GM19372 (cell line): ENCODE results near the gene KCNC4.

Experiments
- ATAC-seq: cut with Tn5 transposase; IDR thresholded peaks from one replicate; pipeline ENCODE4 v1.9.1; 2021; ENCODE audit warnings: mild to moderate bottlenecking, low read depth, moderate library complexity; ENCODE audit not compliant: unreplicated experiment

The KCNC4 gene

DNA sequence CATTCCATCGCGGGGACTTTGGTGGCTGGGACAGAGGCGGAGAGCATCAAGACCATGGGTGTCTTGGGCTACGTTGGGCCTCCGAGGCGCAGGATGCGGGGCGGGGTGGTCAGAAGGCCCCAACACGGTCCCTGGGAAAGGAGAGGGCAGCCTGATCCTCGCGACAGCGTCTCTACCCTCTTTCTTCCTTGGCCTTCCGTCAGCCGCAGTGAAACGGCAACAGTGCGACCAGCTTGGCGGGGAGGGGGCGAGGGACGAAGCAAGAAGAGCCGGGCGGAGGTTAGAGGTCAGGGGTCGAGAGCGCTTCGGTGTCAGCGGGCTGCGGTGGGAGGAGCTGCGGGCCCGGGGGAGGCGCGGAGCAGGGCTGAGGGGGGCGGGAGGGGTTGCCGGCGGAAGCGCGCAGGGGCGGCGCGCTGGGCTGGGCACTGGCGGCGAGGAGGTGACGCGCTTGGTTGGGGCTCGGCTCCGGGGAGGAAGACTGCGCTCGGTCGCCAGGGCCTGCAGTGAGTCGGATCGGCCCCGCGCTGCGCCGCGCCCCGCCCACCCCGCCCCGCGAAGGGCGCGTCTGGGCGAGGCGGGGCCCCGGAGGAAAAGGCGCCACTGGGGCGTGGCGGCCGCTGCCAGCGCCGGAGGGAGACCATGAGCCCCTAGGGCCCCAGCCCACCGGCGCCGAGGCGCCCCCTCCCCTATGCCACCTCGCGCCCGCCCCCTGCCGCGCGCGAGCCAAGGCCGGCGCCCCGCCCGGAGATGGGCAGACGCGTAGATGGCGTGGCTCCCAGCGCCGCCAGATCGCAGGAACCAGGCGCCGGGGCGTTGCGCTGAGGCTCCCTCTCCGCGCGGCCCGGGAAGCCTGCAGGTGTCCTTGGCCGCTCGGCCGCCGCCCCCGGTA is at the start of gene KCNC4:
Gene KCNC4 (plus strand): TSS at position 600 of the 889 bp plus-strand sequence. CDS start 1,186 bp downstream, outside the sequence.
- ATAC-seq: peak; percentile 84

GRCh38 chr1:110160538-110161100 is 49.5 kb upstream of the KCNC4 start:
- no peak for ATAC-seq

DNA sequence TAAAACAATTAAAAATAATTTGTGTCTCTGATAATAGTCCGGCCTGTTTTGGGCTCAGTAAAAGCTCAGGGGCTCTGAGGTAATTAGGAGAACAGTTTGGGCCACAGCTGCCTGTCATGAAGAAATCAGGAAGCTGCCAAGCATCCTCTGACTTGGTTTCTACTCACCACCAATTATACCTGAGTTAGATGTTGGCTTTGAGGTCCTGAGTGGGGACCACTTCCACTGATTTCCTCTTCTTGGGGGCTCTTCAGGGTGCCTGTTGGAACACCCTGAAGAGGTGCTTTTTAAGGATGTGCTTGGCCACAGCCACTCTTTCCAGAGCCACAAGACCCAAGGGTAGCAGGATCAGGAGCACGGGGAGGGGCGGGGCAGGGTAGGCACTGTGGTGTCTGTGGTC is 48.9 kb upstream of the KCNC4 start:
- ATAC-seq: no peak

DNA sequence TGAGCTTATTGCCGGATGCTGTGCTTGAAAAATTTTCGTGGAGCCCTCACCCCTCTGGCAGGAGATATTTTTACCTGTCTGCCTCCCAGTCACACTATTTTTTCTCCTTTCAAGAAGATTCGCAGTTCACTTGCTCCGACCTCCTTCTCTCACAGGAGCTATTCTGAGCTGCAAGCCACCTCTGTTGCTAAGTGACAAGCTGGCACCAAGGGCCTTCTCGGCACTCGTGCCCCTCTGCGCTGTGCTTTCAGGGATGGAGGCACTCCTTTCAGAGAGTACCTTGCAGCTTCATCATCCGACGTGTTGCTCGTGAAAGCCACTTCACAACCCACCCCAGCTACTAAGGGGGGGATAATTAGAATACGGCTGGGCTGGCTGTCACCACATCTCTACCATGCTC is 48.3 kb upstream of the KCNC4 start:
- ATAC-seq: no peak

DNA sequence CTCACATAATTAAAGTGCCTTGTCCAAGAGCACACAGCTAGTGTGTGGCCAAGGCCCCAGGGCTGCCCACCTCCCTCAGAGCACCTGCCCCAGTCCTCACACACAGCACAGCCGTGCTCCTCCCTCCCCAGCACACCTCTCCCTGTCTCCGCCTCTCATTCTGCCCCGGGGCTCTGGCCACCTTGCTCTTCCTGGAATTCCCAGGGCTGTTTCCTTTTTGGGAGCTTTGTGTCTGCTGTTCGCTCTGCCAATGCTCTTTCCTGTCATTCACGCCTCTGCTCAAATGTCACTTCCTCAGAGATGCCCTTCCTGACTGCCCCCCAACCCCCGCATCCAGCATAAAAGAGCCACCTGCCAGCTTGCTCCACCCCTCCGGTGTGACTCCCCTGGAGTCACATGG is 46.5 kb upstream of the KCNC4 start:
- no peak for ATAC-seq

GRCh38 chr1:110164725-110165350 is 45.3 kb upstream of the KCNC4 start:
- ATAC-seq: no peak

- no peak for ATAC-seq
Measured at GRCh38 chr1:110165761-110166231, 44.3 kb upstream of the KCNC4 start.

DNA sequence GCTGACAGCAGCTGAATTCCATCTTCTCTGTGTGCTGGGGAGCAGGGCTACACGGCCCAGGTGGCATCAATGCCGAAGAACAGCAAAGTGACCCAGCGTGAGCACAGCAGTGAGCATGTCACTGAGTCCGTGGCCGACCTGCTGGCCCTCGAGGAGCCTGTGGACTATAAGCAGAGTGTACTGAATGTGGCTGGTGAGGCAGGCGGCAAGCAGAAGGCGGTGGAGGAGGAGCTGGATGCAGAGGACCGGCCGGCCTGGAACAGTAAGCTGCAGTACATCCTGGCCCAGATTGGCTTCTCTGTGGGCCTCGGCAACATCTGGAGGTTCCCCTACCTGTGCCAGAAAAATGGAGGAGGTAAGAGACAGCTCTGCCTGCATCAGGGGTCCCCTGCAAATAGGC is 43.3 kb upstream of the KCNC4 start:
- ATAC-seq: no peak

GRCh38 chr1:110170766-110171733 is 39.1 kb upstream of the KCNC4 start:
- no peak for ATAC-seq

- no peak for ATAC-seq
Measured at GRCh38 chr1:110172001-110172400, 38.1 kb upstream of the KCNC4 start.

DNA sequence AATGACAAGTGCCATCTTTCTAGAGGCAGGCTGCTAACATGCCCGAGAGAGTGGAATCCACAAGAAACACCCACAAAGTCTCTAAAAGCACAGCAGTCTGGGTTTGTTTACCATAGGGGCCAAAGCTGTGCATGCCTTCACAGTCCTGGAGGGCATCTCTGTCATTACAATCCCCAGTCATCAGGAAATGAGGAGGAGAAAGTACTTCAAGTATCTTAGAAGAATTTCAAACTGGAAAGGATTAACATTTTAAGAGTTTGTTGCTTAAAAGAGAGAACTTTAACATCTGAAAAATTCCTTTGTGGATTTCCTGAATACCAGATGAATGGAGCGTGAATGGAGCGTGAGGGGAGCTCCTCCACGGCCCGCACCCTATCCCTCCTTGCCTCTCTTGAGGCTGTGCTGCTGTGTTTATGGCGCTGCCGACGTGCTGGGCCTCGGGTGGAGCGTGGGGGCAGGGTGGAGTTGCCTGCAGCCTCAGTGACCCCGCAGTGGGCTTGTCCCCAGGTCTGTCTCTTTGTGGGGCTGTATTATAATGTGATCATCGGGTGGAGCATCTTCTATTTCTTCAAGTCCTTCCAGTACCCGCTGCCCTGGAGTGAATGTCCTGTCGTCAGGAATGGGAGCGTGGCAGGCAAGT is 36.5 kb upstream of the KCNC4 start:
- no peak for ATAC-seq

DNA sequence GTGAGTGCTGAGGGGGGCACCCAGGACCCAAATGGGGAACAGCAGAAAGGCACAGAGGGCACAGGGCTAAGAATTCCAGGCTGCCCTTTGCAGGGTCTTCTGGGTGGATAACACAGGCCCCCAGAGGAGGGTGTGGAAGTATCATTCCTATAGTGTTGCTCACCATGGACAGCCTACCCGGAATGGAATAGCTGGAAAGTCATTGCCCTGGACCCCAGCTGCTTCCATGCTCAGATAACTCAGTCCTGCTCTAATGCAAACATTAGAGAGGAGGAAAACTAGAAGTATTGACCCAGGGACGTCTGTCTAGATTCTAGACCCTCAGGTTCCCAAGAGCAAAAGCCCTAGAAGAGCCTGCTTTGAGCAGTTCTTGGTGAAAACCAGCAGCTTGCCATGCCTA is 35.2 kb upstream of the KCNC4 start:
- ATAC-seq: no peak

DNA sequence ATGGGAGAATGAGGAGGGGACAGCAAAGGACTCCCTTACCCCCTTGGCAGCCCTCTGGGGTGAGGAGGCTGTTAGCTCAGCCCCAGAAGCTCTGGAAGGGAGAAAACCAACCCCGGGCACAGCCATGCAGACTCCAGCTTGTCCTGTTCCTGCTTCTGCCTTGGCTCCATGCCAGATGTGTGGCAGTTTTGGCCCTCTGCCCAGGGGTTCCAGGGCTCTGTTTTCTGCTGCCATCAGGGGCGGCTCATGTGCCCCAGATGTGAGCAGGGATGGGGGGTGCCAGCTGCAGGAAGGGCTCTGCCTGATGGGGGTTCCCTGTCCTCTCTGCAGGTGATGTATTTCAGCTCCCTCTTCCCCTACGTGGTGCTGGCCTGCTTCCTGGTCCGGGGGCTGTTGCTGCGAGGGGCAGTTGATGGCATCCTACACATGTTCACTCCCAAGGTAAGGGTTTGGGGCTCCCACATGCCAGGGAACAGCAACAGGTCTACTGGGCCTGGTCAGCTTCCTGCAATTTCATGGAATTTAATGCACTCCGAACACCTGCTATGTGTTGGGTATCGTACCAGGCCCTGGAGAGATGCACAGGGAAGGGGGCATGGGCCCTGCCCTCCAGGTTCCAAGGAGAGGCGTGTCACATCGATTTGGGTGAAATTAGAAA is 33.7 kb upstream of the KCNC4 start:
- ATAC-seq: no peak

GRCh38 chr1:110177775-110178174 is 32.3 kb upstream of the KCNC4 start:
- ATAC-seq: no peak

DNA sequence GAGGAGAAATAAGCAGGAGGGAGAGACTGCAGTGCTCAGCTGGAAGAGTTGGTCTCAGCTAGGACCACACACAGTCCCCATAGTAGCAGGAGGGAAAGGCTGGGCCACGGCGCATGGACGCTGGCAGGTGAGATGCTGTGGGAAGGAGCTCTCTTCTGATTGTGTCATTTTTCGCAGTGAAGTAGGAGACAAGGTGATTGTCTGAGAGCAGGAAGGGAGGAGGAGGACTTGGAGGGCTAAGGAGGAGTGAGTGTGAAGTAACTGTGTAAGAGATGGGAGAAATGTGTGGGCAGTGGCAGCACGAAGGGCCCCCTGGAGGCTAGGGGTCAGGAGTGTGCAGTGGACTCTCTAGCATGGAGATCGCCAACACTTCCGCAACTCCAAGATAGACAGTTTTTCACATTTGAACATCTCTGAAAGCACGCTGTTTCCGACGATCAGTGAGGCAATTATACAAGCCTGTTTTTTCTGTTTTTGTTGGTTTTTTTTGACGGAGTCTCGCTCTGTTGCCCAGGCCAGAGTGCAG is 26.4 kb upstream of the KCNC4 start:
- ATAC-seq: no peak

- no peak for ATAC-seq
Measured at GRCh38 chr1:110184446-110184845, 25.7 kb upstream of the KCNC4 start.

GRCh38 chr1:110185181-110185580 is 24.9 kb upstream of the KCNC4 start:
- no peak for ATAC-seq

GRCh38 chr1:110186558-110186957 is 23.6 kb upstream of the KCNC4 start:
- no peak for ATAC-seq
